ENCODE results near the gene RFC1.
A peak's percentile ranks its signal among the peaks of the same experiment; 100 is the strongest.
"Not testable (repeated sequence)": the region's sequence is repeated elsewhere in the genome, so short reads cannot be mapped to it uniquely, and the experiment has no call there.

RFC1 gene

DNA sequence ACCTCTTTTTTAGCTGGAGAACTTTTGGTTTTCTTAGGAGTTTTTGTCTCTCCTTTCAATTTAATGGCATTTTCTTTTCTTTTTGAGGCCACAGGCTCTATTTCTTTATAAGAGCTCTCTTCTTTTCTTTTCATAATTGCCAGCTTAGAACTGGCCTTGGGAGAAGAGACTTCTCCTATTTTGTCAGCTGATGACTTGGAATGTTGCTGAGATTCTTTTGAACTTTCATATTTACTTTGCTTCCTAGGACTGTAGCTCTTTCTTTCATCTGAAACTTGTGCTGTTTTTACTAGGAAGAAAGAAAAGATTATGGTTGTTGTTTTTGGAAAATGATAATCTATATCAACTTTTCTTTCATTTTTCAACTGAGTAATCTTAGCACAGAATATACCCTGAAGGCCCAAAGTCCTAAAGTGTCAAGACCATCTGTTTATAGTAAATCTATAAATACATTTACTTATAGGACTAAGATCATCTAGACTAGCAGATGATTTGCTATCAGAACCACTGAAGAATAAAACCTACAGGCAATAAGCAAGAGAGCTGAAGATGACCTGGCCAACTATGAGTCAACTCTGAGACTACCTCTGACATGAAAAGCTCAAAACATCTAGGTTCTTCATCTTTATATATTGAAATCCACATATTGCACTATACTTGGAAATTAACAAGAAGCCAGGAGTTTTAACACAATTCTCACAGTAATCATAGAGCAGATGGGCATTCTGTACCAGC, 45.6 kb downstream of the RFC1 start:
- no peak for DNase-seq
- intact Hi-C loops (cut with DNase I), result no loop called here

- no peak for DNase-seq
- intact Hi-C loops (cut with DNase I), result no loop called here
Observed at GRCh38 chr4:39319676-39320075, 46.5 kb downstream of the RFC1 start.

- intact Hi-C loops (cut with DNase I), result no loop called here
- DNase-seq, result no peak
Observed at GRCh38 chr4:39312816-39313215, 53.3 kb downstream of the RFC1 start.

DNA sequence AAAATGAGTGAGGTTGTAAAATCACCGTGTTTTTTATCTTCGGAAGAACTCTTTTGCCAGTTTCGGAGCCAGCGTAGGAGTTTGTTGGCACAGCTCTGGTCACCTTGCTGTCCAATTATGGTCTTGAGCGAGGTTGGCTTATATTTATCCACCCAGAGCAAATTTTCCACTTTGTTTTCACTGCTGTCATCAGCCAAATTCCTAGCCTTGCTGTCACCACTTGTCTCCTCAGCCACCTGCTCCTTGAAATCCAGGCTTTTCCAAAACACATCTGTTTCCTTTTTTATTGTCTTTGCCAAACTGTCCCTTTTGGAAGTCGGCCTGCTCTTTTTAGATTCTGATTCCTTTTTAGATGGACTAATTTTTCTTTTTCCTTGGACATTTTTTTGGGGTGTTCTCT, 57.6 kb downstream of the RFC1 start:
- DNase-seq, result peak in 4 of 10 donors; percentile 11 to 85 (median 17)
- intact Hi-C loops (cut with DNase I), result no loop called here

DNA sequence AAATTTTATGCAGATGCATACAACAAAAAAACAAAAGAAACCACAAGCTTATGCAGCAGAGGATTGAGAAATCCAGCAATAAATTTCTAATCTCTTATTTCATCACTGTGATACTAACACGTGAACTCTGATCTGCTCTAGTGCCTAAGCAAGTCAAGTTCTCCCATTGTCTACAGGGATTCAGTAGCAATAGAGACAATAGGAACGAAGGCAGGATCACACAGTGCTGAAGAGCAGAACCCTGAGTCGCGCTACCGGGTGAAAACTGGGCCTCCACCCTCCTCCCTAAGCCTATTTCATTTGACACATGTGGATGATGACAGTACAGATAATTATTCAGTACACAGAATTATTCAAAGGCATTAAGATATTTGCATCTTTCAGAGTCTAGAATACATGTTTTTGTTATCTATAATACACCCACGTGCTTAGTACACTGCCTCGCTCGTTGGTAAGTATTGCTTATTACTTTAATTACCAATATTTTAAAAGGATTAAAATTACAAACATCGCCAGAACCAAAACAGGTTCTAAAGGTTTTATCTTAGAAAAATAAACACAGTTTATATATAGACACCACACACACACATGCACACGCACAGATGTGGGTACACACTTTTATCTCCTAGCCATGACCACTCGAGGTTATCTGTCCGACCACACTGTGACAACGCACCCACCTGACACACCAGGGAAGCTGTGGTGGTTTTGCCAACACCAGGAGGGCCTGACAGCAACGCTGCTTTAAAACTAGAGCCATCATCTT, 60.1 kb downstream of the RFC1 start:
- no peak for DNase-seq
- intact Hi-C loops (cut with DNase I), result no loop called here

DNA sequence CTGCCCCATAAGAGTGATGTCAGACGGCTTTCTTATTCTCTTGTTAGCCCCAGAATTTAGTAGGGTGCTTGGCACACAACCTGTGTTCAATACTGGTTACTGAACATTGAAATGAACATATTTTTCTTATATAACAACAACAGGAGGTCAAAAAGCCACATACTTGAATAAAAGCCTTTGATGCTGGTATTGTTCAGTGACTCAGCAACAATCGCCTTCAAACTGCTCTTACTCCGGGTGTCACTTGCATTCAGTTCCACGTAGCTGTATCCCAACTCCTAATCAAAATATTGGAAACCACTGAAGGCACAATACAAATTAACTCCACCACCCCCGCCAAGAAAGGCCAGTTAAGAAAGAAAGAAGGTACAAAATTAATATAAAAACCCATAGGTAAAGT, 61.5 kb downstream of the RFC1 start:
- DNase-seq, result no peak
- intact Hi-C loops (cut with DNase I), result no loop called here

DNA sequence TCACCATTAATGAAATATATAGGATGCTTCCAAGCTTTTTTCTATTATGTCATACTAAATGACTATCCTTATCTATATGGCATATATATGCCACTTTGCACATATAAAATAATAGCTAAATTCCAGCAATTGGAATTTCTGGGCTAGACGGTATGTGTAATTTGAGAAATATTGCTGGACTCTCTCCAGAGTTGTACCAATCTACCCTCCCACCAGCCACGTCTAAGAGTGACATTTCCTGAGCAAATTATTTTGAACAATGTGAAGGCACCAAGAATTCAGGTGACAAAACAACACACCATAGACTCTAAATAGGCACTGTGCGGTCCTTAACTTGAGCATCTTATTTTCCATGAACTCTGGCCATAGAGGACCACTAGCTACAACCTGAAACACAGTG, 62.3 kb downstream of the RFC1 start:
- no peak for DNase-seq
- intact Hi-C loops (cut with DNase I), result no loop called here

GRCh38 chr4:39302901-39303300, 63.3 kb downstream of the RFC1 start:
- DNase-seq, result no peak
- intact Hi-C loops (cut with DNase I), result no loop called here

DNA sequence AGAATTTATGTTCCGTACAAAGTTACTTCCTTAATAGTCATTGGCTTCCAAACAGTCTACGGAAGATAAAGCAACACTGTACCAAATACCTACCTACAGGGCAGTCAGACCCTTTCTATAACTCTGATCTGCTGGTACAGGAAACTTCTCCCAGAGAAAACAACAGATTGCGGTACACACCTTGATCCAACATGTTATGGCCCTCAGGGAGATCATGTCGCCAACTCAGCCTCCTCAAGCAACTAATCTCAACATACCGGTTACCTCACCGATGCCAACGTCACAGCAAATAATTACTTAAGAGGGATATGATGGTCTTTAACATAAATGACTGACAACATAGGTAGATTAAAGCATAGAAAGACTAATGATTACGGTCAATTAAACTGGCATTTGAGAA, 70.4 kb downstream of the RFC1 start:
- intact Hi-C loops (cut with DNase I), result no loop called here
- no peak for DNase-seq

DNA sequence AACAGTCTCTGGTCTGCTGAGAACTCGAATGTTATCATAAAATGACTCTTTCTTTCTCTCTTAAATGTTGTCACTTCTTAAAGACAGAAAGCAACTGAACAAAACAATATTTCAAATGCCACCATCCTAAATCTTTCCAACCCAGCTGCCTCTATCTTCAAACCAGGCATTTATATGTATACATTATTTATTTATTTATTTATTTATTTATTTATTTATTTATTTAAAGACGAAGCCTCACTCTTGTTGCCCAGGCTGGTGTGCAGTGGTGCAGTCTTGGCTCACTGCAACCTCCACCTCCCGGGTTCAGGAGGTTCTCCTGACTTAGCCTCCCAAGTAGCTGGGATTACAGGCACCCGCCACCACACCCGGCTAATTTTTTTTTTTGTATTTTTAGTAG, 73.7 kb downstream of the RFC1 start:
- DNase-seq; intact Hi-C loops (cut with DNase I): not testable (repeated sequence)

- no peak for DNase-seq
- intact Hi-C loops (cut with DNase I), result no loop called here
Observed at GRCh38 chr4:39291686-39292085, 74.5 kb downstream of the RFC1 start.

DNA sequence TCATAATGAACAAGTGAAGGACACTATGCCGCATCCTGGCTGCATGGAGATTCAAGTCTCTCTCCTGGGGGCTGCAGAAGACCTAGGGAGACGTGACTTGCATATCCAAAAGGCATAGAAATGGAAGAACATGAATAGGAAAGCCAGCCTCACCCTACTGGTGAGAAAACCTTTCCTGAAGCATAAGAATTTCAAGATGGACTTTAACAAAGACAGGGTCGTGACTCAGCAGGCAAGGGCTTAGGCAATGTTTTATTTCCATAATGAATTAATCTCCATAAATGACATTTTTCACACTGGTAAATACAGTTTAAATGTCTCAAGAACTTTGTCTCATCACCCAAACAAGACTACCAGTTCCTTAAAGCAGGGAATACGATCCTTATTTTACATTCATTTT, 78.9 kb downstream of the RFC1 start:
- intact Hi-C loops (cut with DNase I), result no loop called here
- DNase-seq, result no peak

GRCh38 chr4:39286263-39286662, 79.9 kb downstream of the RFC1 start:
- intact Hi-C loops (cut with DNase I), result no loop called here

DNA sequence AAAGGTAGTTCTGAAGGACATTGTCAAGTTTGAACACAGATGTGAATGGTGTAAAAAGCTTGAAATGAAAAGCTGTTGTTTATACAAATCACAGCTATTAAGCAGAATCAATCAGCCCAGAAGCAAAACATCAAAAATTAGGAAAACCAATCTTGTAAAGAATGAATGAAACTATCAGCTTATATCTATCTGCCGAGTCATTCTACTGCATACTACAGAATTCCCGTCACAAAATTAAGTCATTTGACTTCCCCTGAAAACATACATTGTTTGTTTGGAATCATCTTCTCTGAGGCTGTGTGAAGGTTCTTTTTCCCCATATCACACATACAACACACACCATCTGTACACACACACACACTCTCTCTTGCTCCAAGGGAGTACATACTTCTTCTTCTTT, 80.3 kb downstream of the RFC1 start:
- intact Hi-C loops (cut with DNase I), result no loop called here
- no peak for DNase-seq

More at GRCh38 chr4:39286263-39286662, 79.9 kb downstream of the RFC1 start:
- DNase-seq, result no peak

DNA sequence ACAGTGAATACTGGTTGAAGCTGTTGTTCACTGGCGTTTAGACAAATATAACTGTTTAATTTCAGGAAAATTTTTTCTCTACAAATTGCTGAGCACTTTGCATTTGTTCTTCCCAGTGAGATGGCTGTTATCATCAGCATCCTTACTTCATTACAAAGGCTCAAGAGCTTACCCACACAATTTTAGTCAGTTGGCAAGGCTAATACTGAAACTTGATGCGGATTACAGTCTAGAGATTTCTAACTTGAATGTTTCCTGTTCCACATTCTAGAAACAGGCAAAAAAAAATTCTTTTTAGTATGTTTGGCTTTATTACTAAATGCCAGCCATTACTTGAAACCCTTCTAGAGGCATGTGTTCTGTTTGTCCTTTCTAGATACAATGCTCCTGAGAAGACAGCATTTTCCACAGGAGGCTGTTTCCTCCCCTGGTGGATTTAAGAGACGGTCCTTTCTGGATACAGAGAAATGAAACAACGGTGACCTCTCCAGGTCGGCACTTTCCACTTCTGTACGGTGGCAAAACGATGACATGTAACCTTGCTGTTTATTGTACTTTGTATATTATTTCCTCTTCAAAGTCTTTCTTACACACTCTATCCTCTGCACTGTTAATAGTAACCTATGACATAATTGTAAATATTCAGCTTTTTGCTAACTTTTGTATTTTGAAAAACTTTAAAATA, 80.9 kb downstream of the RFC1 start:
- intact Hi-C loops (cut with DNase I), result no loop called here
- no peak for DNase-seq

DNA sequence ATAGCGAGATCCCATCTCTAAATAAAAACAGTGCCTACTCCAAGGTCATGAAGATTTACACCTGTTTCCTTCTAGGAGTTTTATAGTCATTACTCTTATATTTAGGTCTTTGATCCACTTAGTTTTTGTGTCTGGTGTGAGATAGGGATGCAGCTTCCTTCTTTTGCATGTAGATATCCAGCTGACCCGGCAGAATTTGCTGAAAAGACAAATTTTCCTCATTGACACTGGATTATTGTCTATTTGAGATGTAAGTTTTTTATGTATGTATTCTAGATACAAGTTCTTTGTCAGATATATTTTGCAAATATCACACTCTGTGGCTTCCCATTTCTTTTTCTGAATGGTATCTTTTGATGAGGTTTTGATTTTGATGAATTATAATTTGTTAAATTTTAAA, 85.4 kb downstream of the RFC1 start:
- intact Hi-C loops (cut with DNase I), result no loop called here
- no peak for DNase-seq

- intact Hi-C loops (cut with DNase I), result no loop called here
- no peak for DNase-seq
Observed at GRCh38 chr4:39279416-39279815, 86.7 kb downstream of the RFC1 start.

- intact Hi-C loops (cut with DNase I), result no loop called here
- DNase-seq, result peak in 6 of 10 donors; percentile 17 to 84 (median 35)
Observed at GRCh38 chr4:39278476-39278875, 87.7 kb downstream of the RFC1 start.

DNA sequence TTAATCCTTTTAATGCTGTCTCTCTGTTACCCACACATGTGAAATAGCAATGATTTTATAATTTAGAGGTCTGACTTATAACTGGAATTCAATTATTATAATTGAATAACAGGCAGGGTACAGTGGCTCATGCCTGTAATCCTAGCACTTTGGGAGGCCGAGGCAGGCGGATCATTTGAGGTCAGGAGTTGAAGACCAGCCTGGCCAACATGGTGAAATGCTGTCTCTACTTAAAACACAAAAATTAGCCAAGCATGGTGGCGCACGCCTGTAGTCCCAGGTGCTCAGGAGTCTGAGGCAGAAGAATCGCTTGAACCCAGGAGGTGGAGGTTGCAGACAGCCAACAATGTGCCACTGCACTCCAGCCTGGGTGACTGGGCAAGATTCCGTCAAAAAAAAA, 88.5 kb downstream of the RFC1 start:
- DNase-seq; intact Hi-C loops (cut with DNase I): not testable (repeated sequence)

DNA sequence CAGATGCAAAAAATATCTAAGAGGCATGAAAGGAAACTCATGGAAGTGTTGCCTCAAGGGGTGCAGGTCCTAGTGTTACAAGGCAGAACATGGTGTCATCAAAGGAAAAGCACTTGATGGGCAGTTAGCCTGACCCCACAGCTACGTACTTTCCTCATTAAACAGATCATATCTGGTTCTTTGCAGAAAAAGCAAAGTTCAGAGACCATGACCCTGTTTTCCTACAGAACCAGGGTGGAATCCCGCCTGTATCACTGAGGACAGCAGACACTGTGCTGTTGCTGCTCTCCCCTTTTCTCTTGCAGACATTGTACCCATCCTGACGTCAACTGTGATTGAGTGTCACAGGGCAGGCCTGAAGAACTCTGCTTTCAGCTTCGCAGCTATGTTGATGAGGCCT, 91.7 kb downstream of the RFC1 start:
- intact Hi-C loops (cut with DNase I), result no loop called here
- DNase-seq, result no peak

DNA sequence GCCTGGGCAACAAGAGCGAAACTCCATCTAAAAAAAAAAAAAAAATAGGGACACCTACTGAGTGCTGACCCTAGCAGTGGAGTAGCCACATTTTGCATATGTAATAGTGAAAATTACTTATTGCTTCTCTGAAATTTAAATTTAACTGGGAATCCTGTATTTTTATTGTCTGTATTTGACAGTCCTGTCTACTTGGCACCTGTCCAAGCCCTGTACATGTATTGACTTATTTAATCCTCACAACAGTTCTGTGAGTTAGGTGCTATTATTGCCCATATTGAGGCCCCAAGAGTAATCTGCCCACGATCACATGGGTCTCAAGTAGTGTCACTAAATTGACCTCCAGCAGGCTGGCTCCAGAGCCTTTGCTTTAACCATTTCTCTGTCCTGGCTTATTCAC, 102.3 kb downstream of the RFC1 start:
- no peak for DNase-seq

More for the DNA sequence above, 102.3 kb downstream of the RFC1 start:
- intact Hi-C loops (cut with DNase I), result no loop called here

Measured in posterior cingulate gyrus (tissue), 11 donors.